ENCODE results near the gene ACOT8. TPM values are rescaled to one million over a fixed set of nuclear protein-coding genes. Genes with fewer than 3 reads are reported as not detected.
"Not testable (repeated sequence)": the region's sequence is repeated elsewhere in the genome, so short reads cannot be mapped to it uniquely, and the experiment has no call there.

The ACOT8 gene
- total and polyA plus RNA-seq, 2 of the 8 experiments (the other 6 are each of a cell fraction or from before 2014, with no cell fraction given) = 37.6 to 88.8 TPM

GRCh38 chr20:45832619-45833018 lies 24.6 kb downstream of the ACOT8 start (continued):
- no peak for TF ChIP-seq CHD1 (IDR thresholded peaks at IDR 0.05; ENCODE audit: low read depth, low read length)
- TF ChIP-seq EP300 (IDR thresholded peaks at IDR 0.05; ENCODE audit: borderline replicate concordance in 1 of 2, low read depth in 2 of 2, low read length in 2 of 2) = no peak
- no peak for TF ChIP-seq CHD2 (IDR thresholded peaks at IDR 0.05; ENCODE audit: low read length)
- no peak for TF ChIP-seq EGR1 (IDR thresholded peaks at IDR 0.05; ENCODE audit: borderline replicate concordance, low read depth, low read length)
- TF ChIP-seq ASH2L (IDR thresholded peaks at IDR 0.05; ENCODE audit: low read length) = no peak

GRCh38 chr20:45829673-45830106 lies 27.5 kb downstream of the ACOT8 start:
- H2BK20ac ChIP-seq (ENCODE audit: low read length); H3K23ac ChIP-seq (ENCODE audit: insufficient read length); H2AFZ ChIP-seq (ENCODE audit: low read length); H2BK120ac ChIP-seq (replicated peaks; ENCODE audit: low read depth, low read length); H3K79me1 ChIP-seq (ENCODE audit: low read depth, low read length); H2AK5ac ChIP-seq (ENCODE audit: low read depth, low read length); H2BK15ac ChIP-seq (ENCODE audit: low read length); H3K14ac ChIP-seq (ENCODE audit: insufficient read length); H4K8ac ChIP-seq (ENCODE audit: extremely low read depth, insufficient read depth, low read length); H3K9me3 ChIP-seq (ENCODE audit: insufficient read depth in 2 of 2, low read depth in 1 of 2, low read length in 1 of 2); H2BK12ac ChIP-seq (ENCODE audit: low read depth, low read length); H4K20me1 ChIP-seq (replicated peaks in 1 of 2; ENCODE audit: control insufficient read depth in 1 of 2, insufficient read depth in 2 of 2, low read length in 2 of 2); H3K4ac ChIP-seq (replicated peaks; ENCODE audit: insufficient read length, low read depth, low read length); FAIRE-seq; H4K91ac ChIP-seq (replicated peaks; ENCODE audit: insufficient read length, low read length); H3K18ac ChIP-seq (ENCODE audit: extremely low read depth, low read length); H3K4me3 ChIP-seq (ENCODE audit: extremely low read depth in 1 of 4, insufficient read depth in 2 of 4, low read depth in 3 of 4, low read length in 4 of 4); H3K27ac ChIP-seq (ENCODE audit: low read depth, low read length); H3K56ac ChIP-seq (replicated peaks; ENCODE audit: insufficient read length, low read depth, low read length); H3K23me2 ChIP-seq (ENCODE audit: low read depth, low read length); H3K79me2 ChIP-seq (ENCODE audit: control insufficient read depth in 1 of 2, insufficient read depth in 2 of 2, low read length in 2 of 2); H3K36me3 ChIP-seq (ENCODE audit: control insufficient read depth in 2 of 4, insufficient read depth in 4 of 4, low read length in 3 of 4); H2BK5ac ChIP-seq (ENCODE audit: low read depth, low read length); H3K9ac ChIP-seq (replicated peaks in 1 of 4; ENCODE audit: extremely low read depth in 1 of 4, low read depth in 3 of 4, low read length in 3 of 4); H3K4me2 ChIP-seq (ENCODE audit: insufficient read depth in 1 of 2, low read depth in 2 of 2, low read length in 2 of 2); H3K27me3 ChIP-seq (replicated peaks in 1 of 4; ENCODE audit: control insufficient read depth in 3 of 4, extremely low read depth in 1 of 4, insufficient read depth in 3 of 4, low read length in 3 of 4); H4K5ac ChIP-seq (ENCODE audit: insufficient read length, low read depth, low read length); DNase-seq (ENCODE audit: low read depth in 1 of 2, low spot score in 2 of 2): not testable (repeated sequence)
- ChIA-PET POLR2A (ENCODE audit: partially characterized antibody) (interaction anchor here (0.9 to 11.0 kb wide), 3 partner anchors 15 to 82 kb away, joined by 3 to 96 read pairs (median 4); partner anchors contain the start of genes PLTP and UBE2C), CTCF (ENCODE audit: partially characterized antibody) (interaction anchor here (1.3 to 2.0 kb wide), 3 partner anchors 31 to 61 kb away, joined by 3 to 4 read pairs (median 4); partner anchors contain the start of genes DNTTIP1, NEURL2 and WFDC3)
- WGBS, 2 experiments (ENCODE audit: extremely low coverage in 1 of 2, insufficient coverage in 1 of 2, insufficient read length in 1 of 2, insufficient replicate concordance in 2 of 2, low coverage in 1 of 2, low lambda C conversion rate in 2 of 2, missing lambda C conversion rate in 1 of 2) = 81% methylated on average over 3 of the region's 4 CpGs; no CpG with 5 or more reads in 1 of the 2 experiments
- peaks cover 0 to 17% (median 7%) of the 10 kb centered on the region in 4 experiments; a peak in 6 of 7 replicates for H3K4me1 ChIP-seq (replicated peaks in 1 of 4; ENCODE audit: control insufficient read depth in 3 of 4, insufficient read depth in 4 of 4, low read length in 3 of 4)

Data from H1 (cell line).